GM12872 (cell line): ENCODE data around the gene MYH1.

Experiments
- TF ChIP-seq, protein P1 (sequence below): IDR thresholded peaks from 3 replicates; pipeline ENCODE4 v1.5.1; 2011; ENCODE audit warnings: low read depth, mild to moderate bottlenecking, low read length, moderate library complexity; ENCODE audit not compliant: insufficient read depth

The MYH1 gene

DNA sequence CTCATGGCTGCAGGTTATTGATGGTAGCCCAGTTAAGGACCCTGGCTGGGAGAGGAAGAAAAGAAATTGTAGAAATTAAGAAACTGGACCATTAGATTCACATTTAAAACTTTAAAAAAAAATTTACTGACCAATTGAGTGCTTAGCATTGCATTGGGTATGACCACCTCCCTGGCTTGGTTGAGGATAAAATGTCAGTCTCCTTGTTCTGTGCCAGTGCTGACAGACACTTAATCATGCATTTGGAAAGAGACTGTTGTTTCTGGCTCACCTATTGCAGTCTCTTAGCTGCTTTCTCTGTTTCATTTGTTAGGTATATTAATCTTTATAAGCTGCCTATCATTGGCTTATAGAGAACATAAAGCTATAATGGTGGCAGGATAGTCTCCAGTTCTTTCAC is 1.7 kb downstream of the MYH1 start:
- TF ChIP-seq, protein P1, sequence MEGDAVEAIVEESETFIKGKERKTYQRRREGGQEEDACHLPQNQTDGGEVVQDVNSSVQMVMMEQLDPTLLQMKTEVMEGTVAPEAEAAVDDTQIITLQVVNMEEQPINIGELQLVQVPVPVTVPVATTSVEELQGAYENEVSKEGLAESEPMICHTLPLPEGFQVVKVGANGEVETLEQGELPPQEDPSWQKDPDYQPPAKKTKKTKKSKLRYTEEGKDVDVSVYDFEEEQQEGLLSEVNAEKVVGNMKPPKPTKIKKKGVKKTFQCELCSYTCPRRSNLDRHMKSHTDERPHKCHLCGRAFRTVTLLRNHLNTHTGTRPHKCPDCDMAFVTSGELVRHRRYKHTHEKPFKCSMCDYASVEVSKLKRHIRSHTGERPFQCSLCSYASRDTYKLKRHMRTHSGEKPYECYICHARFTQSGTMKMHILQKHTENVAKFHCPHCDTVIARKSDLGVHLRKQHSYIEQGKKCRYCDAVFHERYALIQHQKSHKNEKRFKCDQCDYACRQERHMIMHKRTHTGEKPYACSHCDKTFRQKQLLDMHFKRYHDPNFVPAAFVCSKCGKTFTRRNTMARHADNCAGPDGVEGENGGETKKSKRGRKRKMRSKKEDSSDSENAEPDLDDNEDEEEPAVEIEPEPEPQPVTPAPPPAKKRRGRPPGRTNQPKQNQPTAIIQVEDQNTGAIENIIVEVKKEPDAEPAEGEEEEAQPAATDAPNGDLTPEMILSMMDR, result no peak

DNA sequence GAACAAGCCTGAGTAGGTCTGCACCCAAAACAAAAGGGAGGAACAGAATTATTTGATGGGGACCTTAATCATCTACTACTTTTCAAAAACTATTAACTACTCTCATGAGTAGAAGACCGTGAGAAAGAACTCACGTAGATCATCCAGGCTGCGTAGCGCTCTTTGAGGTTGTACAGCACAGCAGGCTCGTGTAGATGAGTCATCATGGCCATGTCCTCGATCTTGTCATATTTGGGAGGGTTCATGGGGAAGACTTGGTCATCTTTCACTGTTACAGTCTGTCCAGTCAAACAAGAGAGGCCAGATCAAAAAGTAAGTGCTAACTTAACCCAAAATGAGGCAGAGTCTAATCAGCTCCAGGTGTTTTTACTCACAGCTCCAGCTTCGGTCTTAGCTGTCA is 2.3 kb downstream of the MYH1 start:
- TF ChIP-seq, protein P1, result no peak

DNA sequence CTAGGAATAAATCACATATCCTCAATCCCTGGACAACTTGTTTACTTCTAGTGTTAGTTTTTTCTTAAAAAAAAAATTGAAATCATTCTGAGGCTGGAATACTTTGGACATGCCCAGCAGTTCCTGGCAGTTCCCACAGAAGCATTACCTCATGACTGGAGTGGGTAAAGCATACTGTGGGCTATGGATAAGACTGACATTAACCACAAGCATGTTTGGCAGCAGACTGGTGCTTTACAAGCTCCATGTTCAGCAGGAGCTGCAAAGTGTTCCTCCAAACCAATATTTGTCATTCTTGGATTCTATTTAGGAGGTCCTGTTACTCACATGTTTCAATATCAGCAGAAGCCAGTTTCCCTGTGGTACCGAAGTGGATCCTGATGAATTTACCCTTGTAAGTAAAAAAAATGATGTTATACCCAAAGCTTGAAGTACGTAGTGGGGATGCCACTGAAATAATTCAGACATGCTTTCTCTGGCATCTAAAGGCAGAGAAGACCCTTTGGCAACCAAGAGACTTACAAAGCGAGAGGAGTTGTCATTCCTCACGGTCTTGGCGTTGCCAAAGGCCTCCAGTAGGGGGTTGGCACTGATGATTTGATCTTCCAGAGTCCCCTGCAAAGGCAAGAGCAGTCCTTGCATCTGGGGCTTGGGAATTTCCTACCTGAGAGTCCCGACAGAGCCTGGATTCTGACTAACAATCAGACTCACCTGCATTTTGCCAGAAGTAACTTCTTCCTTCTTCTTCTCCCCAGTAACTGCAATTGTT is 4.9 kb downstream of the MYH1 start:
- TF ChIP-seq, protein P1, result no peak

DNA sequence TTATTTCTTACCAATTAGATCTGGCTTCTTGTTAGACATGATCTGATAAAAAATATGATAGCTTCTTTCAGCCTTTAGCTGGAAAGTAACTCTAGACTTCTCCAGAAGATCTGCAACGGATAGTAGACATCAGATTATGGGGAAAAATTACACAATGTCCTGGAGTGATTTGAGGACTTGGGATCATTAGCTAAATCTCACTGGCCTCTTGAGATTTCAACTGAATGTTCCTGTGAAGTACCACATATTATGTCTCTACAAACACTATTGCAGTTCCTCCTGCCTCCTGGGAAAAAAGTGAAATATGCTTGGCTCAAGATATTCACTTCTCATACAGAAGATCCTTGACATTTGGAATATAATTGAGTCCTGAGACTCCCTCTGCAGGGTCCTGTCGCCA is 5.5 kb downstream of the MYH1 start:
- TF ChIP-seq, protein P1, result no peak

DNA sequence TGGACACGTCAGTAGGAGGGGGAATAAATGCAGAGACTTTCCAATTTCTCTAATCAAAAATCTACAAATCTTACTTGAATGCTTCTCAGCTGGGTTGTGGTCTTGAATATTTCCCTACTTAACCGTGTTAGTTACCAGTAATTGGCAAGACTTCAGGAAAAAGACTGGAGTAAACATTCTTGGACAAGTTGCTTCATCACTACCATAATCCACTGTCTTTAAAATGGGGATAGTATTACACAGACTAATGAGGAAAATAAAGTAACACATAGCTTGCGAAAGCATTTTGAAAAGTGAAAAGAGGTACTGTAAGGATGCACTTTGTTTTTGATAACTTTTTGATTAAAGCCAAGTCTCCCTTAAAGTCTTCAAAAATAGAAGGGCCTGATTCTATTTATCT is 18.4 kb downstream of the MYH1 start:
- TF ChIP-seq, protein P1, result no peak

DNA sequence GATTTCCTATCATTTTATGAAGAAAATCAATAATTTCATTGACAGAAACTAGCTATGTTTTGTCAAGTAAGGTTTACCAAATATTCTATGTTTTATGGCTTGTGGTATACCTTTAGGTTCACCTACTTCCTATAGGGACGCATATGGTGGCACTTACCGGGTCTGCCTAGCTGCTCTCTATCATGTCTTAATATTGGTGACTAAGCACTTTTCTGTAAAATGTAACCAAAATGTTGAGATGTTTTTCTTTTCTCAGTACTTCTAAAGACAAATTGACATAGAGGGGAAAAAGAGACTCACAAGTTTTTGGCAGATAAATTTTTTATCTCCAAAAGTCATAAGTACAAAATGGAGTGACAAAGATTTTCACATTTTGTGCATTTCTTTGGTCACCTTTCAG is 26.3 kb downstream of the MYH1 start:
- TF ChIP-seq, protein P1, result no peak

DNA sequence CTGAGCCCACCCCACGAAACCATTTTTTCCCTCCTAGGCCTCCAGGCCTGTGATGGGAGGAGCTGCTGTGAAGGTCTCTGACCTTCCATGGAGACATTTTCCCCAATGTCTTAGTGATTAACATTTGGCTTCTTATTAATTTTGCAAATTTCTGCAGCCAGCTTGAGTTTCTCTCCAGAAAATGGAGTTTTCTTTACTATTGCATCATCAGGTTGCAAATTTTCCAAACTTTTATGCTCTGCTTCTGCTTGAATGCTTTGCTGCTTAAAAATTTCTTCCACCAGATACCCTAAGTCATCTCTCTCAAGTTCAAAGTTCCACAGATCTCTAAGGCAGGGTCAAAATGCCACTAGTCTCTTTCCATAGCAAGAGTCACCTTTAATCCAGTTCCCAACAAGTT is 36.1 kb downstream of the MYH1 start:
- TF ChIP-seq, protein P1, result no peak
